Uterus (tissue), 4 donors: ENCODE measurements around the gene SLC44A2. TPM values are rescaled to one million over a fixed set of nuclear protein-coding genes. Genes with fewer than 3 reads are reported as not detected.

Experiments used
- DNase-seq, 2 donors: peaks; one replicate each; pipeline ENCODE4 v3.0.0-alpha.2; 2019 to 2020
- H3K27ac ChIP-seq, 2 donors: fragments of 200-600 bp; sonication (generic); 1 replicate in 1 of 2; 2 replicates in 1 of 2; pipeline ENCODE4 v1.5.1; 2016 to 2018
- H3K27me3 ChIP-seq, 2 donors: fragments of 200-600 bp; sonication (generic); one replicate each; pipeline ENCODE4 v1.5.1; 2018 to 2019; ENCODE audit warnings: control low read depth in 1 of 2
- H3K36me3 ChIP-seq, 2 donors: fragments of 200-600 bp; sonication (generic); one replicate each; pipeline ENCODE4 v1.5.1; 2019; ENCODE audit warnings: control low read depth in 1 of 2
- H3K4me1 ChIP-seq, 2 donors: fragments of 200-600 bp; sonication (generic); one replicate each; pipeline ENCODE4 v1.5.1; 2018 to 2019; ENCODE audit warnings: control low read depth in 1 of 2
- H3K4me3 ChIP-seq, 2 donors: fragments of 200-600 bp; sonication (generic); 1 replicate in 1 of 2; 2 replicates in 1 of 2; pipeline ENCODE4 v1.5.1; 2018 to 2019; ENCODE audit warnings: mild to moderate bottlenecking in 1 of 2
- H3K9me3 ChIP-seq, 2 donors: fragments of 200-600 bp; sonication (generic); one replicate each; pipeline ENCODE4 v1.5.1; 2019; ENCODE audit warnings: control low read depth in 1 of 2
- POLR2A ChIP-seq, 2 donors: fragments of 450-650 bp; IDR thresholded peaks; one replicate each; pipeline ENCODE4 v1.6.1; 2016; ENCODE audit warnings: antibody characterized with exemption in 2 of 2, mild to moderate bottlenecking in 1 of 2, moderate library complexity in 1 of 2
- intact Hi-C: fragments of 100-400 bp; cut with DNase I; formaldehyde crosslinking; loops from one replicate; pipeline ENCODE4 v1.15.1; 2023; ENCODE audit warnings: low total_unique reads
- total RNA-seq, 4 donors: library from RNA; depleted of rRNA in 3 of 4; stranded (reverse); fragments of >200 nt in 3 of 4; gene quantifications; one replicate each; pipeline versions ENCODE4 v1.1.0 to v1.2.4, GENCODE V29; 2014 to 2023
- TF ChIP-seq, protein P1 (sequence below), 4 experiments: fragments of 200-600 bp in 2 of 4; fragments of 450-650 bp in 2 of 4; sonication (generic) in 2 of 4; IDR thresholded peaks; one replicate each; pipeline ENCODE4 v1.5.1; 2016 to 2019; ENCODE audit warnings: antibody characterized with exemption in 4 of 4, mild to moderate bottlenecking in 2 of 4, moderate library complexity in 1 of 4
- donor health status: DM: yes; HTN: yes; CAD: no.

SLC44A2 gene
- total RNA-seq, 4 donors from 2014 or later: 38.5 to 107 (median 65.8) TPM

DNA sequence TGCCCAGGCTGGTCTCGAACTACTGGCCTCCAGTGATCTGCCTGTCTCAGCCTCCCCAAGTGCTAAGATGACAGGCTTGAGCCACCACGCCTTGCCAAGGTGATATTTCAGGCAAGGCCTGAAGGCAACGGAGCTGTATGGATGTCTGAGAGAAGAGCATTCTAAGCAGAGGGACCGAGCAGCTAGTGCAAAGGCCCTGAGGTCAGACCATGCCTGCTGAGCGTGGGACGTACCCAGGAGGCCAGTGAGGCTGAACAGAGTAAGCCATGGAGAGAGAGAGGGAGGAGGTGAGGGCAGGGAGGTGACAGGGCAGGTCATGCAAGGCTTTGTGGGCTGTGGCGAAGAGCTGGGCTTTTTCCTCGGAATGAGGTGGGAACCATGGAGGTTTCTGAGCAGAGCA lies 3.4 kb upstream of the SLC44A2 start:
- H3K9me3 ChIP-seq: no peaks in the 10 kb centered on the region
- no peak for TF ChIP-seq POLR2A (IDR thresholded peaks at IDR 0.05)
- TF ChIP-seq, protein P1, sequence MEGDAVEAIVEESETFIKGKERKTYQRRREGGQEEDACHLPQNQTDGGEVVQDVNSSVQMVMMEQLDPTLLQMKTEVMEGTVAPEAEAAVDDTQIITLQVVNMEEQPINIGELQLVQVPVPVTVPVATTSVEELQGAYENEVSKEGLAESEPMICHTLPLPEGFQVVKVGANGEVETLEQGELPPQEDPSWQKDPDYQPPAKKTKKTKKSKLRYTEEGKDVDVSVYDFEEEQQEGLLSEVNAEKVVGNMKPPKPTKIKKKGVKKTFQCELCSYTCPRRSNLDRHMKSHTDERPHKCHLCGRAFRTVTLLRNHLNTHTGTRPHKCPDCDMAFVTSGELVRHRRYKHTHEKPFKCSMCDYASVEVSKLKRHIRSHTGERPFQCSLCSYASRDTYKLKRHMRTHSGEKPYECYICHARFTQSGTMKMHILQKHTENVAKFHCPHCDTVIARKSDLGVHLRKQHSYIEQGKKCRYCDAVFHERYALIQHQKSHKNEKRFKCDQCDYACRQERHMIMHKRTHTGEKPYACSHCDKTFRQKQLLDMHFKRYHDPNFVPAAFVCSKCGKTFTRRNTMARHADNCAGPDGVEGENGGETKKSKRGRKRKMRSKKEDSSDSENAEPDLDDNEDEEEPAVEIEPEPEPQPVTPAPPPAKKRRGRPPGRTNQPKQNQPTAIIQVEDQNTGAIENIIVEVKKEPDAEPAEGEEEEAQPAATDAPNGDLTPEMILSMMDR (IDR thresholded peaks at IDR 0.05): no peak
- intact Hi-C loops: no loop called here
- H3K4me3 ChIP-seq: no peak overlapping the region
- H3K27ac ChIP-seq: no peak overlapping the region
- H3K36me3 ChIP-seq: no peaks in the 10 kb centered on the region
- peaks cover 0 to 7% of the 10 kb centered on the region in 2 donors for H3K4me1 ChIP-seq
- no peaks in the 10 kb centered on the region for H3K27me3 ChIP-seq
- no peak for DNase-seq

DNA sequence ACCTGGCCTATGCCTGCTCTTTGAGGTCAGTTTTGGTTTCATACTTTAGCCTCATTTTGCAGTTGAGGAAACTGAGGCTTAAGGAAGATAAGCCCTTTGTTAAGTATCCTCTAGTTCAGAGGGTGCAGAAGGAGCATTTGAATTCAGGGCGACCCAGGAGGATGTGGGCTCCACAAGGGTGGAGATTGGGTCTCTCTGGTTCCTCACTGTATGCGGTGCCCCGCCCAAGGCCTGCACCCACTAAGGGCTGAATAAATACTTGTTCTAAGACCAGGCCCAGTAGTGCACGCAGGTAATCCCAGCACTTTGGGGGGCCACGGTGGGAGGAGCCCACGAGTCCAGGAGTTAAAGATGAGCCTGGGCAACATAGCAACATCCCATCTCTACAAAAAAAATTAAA lies 768 bp upstream of the SLC44A2 start:
- Histone ChIP-seq H3K36me3 (no peaks in the 10 kb centered on the region), H3K9me3 (no peaks in the 10 kb centered on the region), H3K4me1 (peaks cover 0 to 7% of the 10 kb centered on the region in 2 donors), H3K27ac (no peak overlapping the region), H3K4me3 (no peak overlapping the region), H3K27me3 (no peaks in the 10 kb centered on the region)
- no peak for DNase-seq
- no peak for TF ChIP-seq POLR2A (IDR thresholded peaks at IDR 0.05)
- TF ChIP-seq, protein P1 (IDR thresholded peaks at IDR 0.05): no peak
- intact Hi-C loops: no loop called here

DNA sequence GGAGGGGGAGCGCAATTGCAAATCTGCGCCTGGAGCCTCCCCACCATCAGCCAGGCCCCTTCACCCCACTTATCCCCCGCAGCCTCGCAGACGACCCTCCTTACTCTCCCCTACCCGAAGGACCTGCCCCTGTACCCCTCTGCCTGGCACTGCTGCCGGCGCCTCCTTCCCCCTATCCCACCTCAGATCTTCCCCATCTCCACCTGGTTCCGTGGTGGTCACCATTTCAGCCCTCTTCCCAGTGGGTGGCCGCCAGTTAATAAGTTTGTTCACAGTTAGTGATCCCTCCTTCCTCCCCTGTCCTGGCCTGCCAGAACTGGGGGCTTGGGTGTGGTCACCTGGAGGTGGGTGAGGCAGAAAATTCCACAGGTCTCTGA lies 397 bp downstream of the SLC44A2 start:
- no peak for DNase-seq
- Histone ChIP-seq H3K27me3 (no peaks in the 10 kb centered on the region), H3K4me3 (peak overlapping the region; percentile 55 to 62), H3K4me1 (peaks cover 0 to 7% of the 10 kb centered on the region in 2 donors), H3K27ac (peak overlapping the region; percentile 72 to 82), H3K9me3 (no peaks in the 10 kb centered on the region), H3K36me3 (no peaks in the 10 kb centered on the region)
- intact Hi-C loops: no loop called here
- TF ChIP-seq, protein P1 (IDR thresholded peaks at IDR 0.05): no peak
- TF ChIP-seq POLR2A (IDR thresholded peaks at IDR 0.05): no peak

DNA sequence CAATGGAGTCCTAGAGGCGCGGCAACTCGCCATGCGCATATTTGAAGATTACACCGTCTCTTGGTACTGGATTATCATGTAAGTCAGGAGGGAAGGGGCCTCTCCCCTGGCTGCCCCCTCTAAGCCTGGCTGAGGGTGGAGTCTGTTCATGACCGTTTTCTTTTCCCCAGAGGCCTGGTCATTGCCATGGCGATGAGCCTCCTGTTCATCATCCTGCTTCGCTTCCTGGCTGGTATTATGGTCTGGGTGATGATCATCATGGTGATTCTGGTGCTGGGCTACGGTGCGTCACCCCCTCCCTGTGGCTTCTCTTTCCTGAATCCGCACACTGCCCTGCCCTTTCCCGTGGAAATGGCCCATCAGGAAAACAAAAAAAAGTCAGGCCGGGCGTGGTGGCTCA lies 6.5 kb downstream of the SLC44A2 start:
- intact Hi-C loops: no loop called here
- H3K4me1 ChIP-seq: no peaks in the 10 kb centered on the region
- no peaks in the 10 kb centered on the region for H3K36me3 ChIP-seq
- H3K27ac ChIP-seq: no peak overlapping the region
- no peaks in the 10 kb centered on the region for H3K27me3 ChIP-seq
- H3K9me3 ChIP-seq: no peaks in the 10 kb centered on the region
- no peak for TF ChIP-seq POLR2A (IDR thresholded peaks at IDR 0.05)
- TF ChIP-seq, protein P1 (IDR thresholded peaks at IDR 0.05): no peak
- H3K4me3 ChIP-seq: no peak overlapping the region
- DNase-seq: no peak

DNA sequence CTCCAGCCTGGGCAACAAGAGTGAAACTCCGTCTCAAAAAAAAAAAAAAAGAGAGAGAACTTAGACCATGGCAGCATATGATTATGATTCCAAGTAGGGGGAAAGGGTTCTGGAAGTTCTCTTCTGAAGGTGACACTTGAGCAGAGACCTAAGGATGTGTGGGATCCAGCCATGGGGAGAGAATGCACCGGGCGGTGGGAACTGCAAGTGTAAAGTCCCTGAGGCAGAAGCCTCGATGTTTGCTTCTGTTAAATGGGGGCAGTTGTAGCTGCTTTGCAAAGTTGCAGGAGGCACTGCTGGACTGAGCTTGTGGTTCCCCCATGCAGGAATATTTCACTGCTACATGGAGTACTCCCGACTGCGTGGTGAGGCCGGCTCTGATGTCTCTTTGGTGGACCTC lies 9.1 kb downstream of the SLC44A2 start:
- H3K27me3 ChIP-seq: no peaks in the 10 kb centered on the region
- no peaks in the 10 kb centered on the region for H3K36me3 ChIP-seq
- H3K4me1 ChIP-seq: no peaks in the 10 kb centered on the region
- intact Hi-C loops: no loop called here
- H3K4me3 ChIP-seq: no peak overlapping the region
- no peaks in the 10 kb centered on the region for H3K9me3 ChIP-seq
- no peak for DNase-seq
- TF ChIP-seq POLR2A (IDR thresholded peaks at IDR 0.05): no peak
- TF ChIP-seq, protein P1 (IDR thresholded peaks at IDR 0.05): no peak
- no peak overlapping the region for H3K27ac ChIP-seq
